Stimulated activated CD4-positive, alpha-beta T cell treated with anti-CD3 and anti-CD28 coated beads, TNF-alpha, amount 100 ng/mL, for 1 hour (primary cell): ENCODE data around the gene ZNF608.

ENCODE experiments used
- DNase-seq, 3 donors: peaks; one replicate each; pipeline ENCODE4 v3.0.0-alpha.2; 2020; ENCODE audit warnings: low read depth in 3 of 3, low spot score in 1 of 3

Gene ZNF608

DNA sequence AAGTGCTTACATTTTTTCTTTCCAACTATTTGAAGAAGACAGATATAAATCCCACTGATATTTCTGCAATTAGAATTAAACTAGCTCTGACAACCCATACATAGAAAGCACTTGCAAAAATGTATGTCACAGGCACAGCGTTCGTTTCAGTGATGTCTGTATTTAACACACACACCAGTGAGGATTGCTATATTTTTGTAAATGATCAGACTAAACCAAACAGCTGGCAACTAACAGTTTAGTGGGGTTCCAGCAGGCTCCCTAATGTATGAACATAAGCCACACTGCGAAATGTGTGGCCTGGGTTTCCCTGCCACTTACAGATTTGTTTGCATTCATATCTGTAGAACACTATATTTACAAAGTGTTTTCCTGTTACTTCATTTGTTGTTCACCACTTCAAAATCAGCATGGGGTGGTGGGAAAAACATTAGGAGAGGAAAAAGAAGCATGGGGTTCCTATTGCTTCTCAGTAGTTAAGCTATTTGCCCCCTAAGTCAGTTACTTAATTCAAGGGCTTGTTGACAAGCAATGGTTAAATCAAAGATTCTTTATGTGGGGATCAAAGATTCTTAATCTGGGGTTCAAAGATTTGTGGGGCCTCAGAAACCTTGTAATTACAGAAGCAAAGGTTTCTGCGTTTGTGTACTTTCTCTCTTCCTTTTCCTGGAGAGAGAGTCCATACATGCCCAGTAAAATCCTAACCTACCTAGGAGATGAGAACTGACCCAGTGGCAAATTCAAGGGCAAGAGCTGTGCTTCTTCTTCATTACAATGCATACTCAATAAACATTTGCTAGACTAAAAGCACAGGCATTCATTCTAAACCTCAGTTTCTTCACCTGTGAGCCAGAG lies 27.1 kb downstream of the ZNF608 start:
- no peak for DNase-seq

DNA sequence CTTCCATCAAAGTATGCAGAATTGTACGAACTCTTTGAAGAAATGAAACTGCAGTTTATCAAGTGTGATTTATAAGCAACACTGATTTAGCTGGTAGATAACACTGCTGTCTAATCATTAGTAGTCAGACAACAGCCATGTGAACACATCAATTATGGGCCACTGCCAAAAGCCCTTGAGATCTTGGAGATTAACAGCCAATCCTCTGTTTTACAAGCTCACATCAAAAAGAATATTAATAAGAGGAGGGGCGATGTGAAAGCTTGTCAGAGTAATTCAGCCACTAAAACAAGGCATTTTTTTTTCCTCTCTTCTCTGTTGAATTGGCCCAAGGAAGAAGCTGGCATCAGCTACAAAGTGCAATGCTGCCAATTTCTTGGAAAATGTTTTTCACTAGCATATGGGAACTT lies 28.1 kb downstream of the ZNF608 start:
- no peak for DNase-seq

DNA sequence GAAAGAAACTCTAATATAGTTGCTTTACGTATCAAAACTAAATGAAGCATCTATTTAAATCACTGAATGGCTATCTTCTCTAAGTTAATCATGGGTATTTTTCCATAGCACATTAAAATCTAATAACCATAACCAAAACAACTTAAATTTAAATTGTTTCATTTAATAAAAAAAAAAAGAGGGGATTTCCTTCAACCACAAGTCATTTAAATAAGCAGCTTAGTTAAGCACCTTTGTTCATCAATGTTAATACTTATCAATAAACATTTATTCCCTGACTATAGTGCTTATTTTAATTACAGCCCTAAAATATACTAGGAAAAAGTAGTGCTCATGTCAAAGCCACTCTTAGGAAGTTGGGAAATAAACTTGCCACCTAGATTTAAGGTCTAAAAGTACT lies 30.3 kb downstream of the ZNF608 start:
- no peak for DNase-seq

DNA sequence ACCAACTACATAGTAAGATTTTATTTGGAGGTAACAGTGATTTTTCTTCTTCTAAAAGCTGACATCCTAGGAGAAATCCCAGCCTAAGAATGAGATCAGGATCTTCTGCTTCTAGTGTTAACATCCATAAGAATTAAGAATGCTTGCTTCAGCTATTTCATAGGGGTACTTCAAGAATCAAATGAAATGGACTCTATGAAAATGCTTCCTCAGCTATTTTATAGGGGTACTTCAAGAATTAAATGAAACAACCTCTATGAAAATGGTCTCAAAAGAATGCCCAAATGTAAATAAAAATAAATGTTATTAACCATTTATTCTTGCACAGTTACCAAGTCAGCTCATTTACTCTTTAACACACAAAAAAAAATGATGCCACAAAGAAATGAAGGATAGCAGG lies 31.5 kb downstream of the ZNF608 start:
- no peak for DNase-seq

DNA sequence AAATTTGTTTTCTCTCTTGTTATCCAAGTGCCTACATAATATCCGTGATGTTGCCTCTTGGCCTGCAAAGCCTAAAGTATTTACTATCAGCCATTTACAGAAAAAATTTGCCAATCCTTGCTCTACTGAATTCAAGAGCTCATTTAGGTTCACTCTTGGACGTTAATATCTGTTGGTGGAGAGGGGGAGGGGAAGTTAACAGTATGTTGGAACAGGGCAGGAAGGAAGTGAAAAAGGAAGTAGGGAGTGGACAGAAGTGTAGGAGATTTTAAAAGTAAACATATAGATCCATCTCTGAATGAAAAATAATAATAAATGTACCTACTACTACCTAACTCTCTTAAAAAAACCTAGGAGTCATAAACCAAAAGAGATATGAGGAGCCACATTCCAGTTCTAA lies 32.8 kb downstream of the ZNF608 start:
- DNase-seq: no peak

DNA sequence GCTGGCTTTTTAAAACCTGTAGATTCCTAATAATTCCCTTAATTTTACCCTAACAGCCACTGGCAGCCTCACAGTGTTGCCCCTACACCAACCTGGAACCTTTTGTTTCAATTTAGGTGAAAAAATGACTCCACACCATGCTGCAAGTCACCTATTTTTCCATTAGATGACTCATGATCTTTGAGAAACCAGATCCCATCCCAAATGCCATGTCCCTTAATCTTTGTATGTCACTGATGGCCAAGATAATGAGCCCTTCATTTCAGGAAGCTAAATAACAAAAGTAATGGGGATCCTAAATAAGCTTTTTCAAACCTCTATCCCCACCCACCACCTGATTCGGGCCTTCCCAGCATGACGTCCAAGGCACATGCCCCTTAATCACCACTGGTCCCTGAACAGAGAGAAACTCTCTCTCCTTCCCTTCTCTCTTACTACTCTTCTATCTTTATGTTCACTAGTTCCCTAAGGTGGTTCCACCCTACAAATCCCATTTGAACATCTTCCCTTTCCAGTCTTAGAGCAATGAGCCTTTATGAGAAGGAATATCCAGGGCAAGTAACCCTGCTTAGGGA lies 33.6 kb downstream of the ZNF608 start:
- no peak for DNase-seq

DNA sequence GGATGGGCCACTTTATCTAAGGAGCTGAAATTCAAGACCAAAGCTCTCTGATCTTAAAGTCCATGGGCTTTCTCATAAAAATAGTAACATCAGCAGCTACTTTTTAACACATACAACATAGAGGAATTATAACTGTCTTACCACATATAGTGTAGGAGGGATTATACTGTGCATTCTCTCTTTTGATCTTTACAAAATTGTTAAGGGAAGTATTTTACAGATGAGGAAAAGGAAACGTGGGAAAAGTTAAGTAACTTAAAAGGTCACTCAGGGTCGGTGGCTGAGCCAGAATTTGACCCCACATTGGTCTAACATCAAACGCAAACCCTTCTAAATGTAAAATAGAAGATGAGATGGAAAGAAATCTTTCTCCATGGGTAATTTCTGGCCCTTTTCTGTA lies 38.4 kb downstream of the ZNF608 start:
- DNase-seq: no peak

DNA sequence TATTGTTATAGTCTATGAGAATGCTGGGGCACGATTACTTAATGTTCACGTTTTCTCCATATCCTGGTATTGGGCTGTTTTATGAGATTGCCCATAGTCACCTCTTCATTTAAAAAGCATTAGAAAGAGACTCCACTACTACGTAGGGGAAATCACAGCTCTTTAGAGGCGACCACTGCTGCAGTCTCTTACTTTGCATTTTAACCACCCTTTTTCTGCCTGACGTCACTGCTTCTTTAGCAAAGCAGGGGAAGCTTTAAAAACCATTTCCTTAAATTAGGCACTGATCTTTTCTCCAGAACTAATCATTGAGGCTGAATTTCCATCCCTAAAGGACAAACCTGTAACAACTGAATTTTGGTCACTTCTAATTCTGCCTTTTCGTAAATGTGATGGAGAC lies 38.9 kb downstream of the ZNF608 start:
- no peak for DNase-seq

DNA sequence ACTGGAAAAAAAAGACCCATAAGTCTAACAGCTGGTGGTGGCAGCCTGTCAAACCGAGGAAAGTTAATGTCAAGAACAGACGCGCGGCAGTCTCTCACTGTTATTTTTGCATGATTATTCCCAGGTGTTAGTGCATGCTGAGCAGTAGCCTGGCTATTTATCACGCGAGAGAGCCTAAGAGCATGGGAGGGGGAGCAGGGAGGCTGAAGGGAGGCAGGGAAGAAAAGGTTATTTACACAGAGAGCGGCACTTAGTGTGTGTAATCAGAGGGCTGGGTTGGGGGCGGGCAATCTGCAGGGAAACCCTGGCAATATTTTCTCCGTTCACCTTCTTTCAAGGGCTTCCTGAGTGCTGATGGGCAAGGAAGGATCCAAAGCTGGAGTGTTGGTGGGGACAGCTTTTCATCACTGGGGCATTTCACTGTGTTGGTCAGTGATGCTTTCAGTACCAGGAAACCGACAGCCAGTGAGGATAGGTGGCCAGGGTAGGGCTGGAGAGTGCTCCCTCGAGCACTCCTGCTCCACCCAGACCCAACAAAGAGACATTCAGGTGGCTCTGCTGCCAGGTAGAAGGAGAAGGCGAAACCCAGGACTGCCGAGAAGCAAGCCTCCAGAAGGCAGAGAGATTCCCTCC lies 39.6 kb downstream of the ZNF608 start:
- no peak for DNase-seq

DNA sequence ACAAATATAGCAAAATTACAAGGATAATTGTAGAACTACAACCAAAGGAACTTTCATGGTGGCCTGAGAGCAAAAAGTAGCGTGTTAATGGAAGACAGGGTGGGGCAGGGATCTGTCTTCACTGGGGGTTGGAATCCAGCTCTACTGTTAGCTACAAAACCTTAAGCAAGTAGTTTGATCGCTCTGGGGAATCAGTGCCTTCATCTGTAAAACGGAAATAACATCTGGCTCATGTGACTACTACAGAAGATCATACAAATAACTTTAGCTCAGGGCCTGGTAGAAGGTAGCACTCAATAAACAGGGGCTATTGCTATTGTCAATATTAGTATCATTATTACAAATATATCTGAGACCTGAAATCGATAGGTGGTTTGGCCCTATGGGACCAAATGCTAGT lies 40.4 kb downstream of the ZNF608 start:
- no peak for DNase-seq

DNA sequence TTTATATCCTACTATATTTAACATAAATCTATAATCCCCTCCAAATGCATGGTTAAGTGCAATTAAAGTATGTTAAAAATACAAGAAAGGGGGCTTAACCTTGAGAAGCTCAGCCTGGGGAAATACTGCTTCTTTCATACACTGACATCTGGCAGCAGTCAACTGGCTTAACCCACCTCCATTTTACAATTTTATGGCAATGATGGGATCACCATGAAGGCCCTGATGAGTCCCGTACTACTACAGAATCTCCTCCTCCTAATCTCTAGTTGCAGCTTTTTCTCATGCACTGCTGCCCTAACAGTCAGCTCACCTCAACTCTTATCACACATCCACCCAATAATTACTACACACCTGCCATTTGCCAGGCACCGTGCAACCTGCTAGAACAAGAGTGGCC lies 40.9 kb downstream of the ZNF608 start:
- DNase-seq: no peak

DNA sequence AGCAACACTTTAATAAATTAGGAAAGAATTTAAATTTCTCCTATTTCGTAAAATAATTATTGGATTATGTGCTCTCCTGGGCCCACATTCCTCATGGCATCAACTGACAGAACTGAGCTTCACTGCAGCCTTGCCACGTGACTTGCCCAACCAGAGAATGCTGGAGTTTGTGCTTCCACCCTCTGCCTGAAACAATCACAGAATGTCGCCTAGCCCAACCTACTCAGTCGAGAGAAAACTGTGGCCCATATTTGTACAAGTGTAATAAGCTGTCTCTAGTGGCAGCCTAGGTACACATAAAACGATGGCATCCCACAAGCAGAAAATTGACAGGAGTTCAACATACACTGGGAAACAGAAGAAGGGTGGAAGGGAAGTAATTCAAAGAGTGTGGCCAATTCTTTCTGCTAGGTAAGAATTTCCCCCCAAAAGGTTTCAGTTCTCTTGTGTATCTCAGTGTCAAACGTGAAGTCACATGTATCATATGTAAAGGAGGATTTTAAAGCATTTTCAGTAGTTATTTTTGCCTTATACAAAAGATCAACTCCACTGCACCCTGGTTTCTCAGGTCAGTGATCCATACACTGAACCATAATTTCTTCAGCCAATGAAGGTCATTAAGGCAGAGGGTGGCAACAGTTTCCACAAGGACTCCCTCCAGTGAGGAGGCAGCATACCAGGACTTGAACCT lies 41.7 kb downstream of the ZNF608 start:
- no peak for DNase-seq

DNA sequence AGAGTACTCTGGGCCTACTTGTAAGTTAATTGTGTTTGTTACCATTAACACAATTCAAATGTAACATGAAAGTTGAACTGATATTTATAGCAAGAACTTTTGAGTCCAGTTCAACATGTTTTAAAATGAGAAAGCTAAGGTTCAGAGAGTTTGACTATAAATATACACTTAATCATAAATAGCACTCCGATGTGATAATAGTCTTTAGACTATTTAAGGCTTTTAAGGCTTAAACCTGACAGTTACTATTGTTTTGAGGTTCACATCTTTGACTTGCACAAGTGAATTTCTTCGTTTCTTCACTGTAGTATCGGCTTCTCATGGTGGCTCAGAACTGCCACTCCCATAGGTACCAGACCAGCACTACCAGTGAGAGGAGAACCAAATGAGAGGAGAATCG lies 42.4 kb downstream of the ZNF608 start:
- DNase-seq: no peak

DNA sequence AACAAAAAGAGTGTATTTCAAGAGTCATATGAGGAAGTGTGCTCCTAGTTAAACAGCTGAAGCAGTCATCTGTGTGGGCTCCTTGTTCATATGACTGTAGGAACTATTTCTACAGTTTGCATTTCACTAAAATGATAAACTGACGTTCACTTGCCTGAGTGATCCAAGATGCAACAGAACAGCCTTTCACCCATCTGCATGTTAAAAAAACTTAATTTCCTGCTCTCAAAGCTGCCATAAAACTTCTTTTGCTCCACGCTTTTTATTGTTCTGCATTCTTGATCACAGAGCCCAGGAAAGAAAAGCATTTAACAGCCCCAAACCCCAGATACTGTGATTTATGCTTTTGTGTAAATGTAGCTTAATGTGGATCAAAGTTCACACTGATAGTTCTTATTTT lies 43.9 kb downstream of the ZNF608 start:
- DNase-seq: no peak

DNA sequence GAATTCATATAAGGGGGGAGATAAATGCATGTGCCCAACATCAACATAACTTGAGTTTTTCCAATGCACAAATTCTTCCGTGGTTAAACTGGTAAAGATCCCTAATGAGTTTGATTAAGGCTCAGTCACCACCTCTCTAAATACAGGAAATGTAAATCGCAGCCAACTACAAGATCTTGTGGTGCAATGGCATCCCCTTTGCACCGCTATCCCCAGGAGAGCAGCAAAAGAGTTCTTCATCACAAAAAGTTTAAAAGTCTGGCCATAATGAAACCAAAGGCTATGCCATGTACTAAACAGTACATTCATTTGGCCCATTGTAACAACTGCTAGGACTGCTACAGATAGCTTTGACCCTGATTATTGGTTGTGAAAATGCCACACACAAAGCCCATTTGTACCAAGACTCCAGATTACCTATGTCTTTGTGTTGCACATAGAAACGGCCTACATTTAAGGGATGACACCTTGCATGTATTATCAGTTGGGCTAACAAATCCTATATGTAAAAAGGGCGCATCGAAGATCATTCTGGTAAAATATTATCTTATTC lies 44.5 kb downstream of the ZNF608 start:
- no peak for DNase-seq

DNA sequence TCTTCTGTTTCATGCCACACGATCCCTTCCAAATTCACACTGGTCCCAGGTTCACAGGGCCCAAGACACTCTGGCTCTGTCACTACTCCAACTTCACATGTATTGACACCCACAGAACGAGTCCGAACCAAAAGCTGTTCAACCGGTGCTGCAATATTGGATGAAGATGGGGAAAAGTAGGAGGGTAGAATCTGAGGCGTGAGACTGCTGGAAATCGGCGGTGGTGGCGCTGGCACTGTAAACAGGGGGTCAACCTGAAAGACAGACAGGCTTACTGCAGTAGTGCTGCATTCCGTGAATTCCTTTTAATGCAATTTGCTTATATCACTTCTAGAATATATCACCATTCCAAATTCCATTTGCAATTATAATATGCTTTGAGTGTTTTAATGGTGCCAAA lies 45.4 kb downstream of the ZNF608 start:
- DNase-seq: no peak

DNA sequence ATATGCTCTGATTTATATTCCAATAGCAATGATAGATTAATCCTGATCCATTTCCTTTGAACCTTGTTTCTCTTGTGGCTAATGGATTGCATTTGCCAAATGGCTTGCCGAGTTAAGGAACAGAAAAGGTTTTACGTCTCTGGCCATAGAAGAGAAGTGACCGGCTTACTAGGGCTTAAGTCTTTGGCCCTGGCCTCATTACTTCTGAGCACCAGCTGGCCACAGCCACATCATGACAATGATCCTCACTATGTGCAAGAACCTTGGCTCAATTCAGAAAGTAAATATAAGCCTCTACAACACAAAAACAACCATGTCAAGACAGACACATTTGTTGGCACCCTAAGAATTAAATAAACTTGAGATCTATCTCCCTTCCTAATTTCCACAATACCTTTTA lies 46.1 kb downstream of the ZNF608 start:
- DNase-seq: no peak

DNA sequence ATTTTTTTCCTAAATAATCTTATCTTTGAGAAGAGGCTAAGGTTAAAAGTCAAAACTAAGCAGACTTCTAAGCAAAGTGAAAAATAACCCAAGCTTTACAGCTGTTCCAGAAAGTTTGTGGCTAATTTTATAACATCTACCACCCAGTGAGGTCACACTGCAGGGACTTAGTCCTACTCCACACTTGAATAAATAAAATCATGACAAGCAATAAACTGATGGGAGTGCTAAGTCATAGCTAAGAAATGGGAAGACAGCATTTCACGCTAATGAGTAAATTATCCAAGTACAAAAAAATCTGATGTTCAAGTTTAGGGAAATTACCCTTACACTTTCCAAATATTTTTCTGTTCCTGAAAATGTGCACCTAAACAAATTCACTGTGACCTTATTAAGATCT lies 47.7 kb downstream of the ZNF608 start:
- no peak for DNase-seq

DNA sequence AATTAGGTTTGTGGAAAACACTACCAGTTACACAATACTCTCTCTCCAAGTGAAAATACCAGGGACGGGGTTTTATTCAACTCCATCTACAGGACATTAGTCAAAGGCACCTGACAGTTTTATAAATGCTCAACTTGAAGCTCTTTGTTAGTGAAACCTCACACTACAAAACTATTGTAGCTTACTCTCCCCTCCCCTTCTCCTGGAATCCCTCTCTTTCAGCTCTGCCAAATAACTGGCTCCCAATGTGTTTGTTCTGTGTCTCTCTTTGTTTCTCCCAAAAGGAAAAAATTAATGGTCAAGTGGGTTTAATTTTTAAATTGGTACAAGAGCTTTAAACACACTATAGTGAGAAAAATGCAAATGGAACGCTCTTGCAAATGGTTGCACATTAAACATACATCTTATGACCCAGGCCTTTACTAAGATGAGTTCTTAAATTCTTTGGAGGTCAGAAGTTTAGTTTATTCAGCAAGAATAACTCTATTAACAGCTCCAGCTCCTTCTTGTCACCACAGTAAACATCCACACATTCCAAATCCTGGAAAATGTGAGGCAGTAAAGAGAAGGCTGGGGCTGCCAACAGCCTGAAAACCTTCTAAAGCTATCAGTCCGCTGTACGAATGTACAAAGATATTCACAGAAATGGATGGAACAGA lies 48.4 kb downstream of the ZNF608 start:
- DNase-seq: no peak

DNA sequence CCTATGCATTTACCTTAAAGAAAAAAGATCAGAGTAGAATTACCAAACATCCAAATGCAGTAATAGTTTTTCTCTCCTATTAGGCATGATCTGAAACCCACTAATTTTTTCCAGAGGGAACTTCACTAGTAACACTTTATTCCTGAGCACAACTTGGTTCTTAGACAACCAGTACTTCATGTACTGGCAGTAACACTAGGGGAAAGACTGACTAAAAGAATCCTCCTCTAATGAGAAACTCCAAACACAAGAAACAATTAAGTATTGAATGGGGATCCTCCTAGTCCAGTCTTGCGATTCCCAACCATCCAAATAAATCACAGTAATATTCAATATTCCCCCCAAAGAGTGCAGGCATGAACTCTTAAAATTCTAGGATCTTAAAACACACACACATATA lies 48.9 kb downstream of the ZNF608 start:
- DNase-seq: no peak

DNA sequence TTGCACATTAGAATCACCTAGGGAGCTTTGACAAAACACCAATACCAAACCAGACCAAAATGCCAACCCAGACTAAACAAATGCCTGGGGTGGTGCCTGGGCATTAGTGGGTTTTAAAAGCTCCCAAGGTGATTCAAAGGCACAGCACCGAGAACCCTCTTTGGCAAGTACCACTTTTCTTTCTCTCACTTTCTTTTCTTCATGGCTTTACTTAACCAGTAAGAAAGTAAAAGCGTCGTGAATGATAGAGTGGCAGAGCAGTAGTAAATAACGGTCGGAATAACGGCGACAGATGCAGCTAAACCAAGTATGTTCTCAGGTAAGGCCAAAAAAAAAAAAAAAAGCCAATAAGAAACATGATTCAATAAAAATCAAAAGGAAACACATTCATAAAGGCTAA lies 49.5 kb downstream of the ZNF608 start:
- no peak for DNase-seq
